Liver (tissue), 3 donors: ENCODE data around the gene TBC1D4.

Experiments
- ATF3 ChIP-seq: IDR thresholded peaks from 2 replicates; pipeline ENCODE4 v1.6.1; 2016; ENCODE audit warnings: antibody characterized with exemption
- EGR1 ChIP-seq, 2 donors: IDR thresholded peaks; 2 replicates each; pipeline ENCODE4 v1.6.1; 2016 to 2018; ENCODE audit warnings: antibody characterized with exemption in 2 of 2, low read depth in 2 of 2
- JUND ChIP-seq, 2 donors: IDR thresholded peaks; 2 replicates each; pipeline ENCODE4 v1.6.1; 2016; ENCODE audit warnings: antibody characterized with exemption in 2 of 2
- RAD21 ChIP-seq, 2 donors: IDR thresholded peaks; 2 replicates each; pipeline ENCODE4 v1.6.1; 2016; ENCODE audit warnings: antibody characterized with exemption in 2 of 2, mild to moderate bottlenecking in 2 of 2
- REST ChIP-seq: IDR thresholded peaks from 2 replicates; pipeline ENCODE4 v1.6.1; 2016; ENCODE audit warnings: antibody characterized with exemption, mild to moderate bottlenecking
- RXRA ChIP-seq, 2 donors: IDR thresholded peaks; 2 replicates each; pipeline ENCODE4 v1.6.1; 2017 to 2018; ENCODE audit warnings: antibody characterized with exemption in 2 of 2, mild to moderate bottlenecking in 1 of 2
- SP1 ChIP-seq: IDR thresholded peaks from 2 replicates; pipeline ENCODE4 v1.6.1; 2018; ENCODE audit warnings: antibody characterized with exemption, mild to moderate bottlenecking
- TAF1 ChIP-seq: conservative IDR thresholded peaks from 2 replicates; pipeline ENCODE4 v1.6.1; 2016; ENCODE audit warnings: antibody characterized with exemption, mild to moderate bottlenecking
- YY1 ChIP-seq: IDR thresholded peaks from 2 replicates; pipeline ENCODE4 v1.6.1; 2016; ENCODE audit warnings: antibody characterized with exemption, mild to moderate bottlenecking
- TF ChIP-seq, protein P1 (sequence below): fragments of 150-350 bp; IDR thresholded peaks from 2 replicates; pipeline ENCODE4 v1.5.1; 2017; ENCODE audit warnings: improper control_type of control experiment, low read depth, low read length; ENCODE audit not compliant: missing input control
- donor health status: healthy.
- donor health status: healthy.

- TF ChIP-seq, protein P1, sequence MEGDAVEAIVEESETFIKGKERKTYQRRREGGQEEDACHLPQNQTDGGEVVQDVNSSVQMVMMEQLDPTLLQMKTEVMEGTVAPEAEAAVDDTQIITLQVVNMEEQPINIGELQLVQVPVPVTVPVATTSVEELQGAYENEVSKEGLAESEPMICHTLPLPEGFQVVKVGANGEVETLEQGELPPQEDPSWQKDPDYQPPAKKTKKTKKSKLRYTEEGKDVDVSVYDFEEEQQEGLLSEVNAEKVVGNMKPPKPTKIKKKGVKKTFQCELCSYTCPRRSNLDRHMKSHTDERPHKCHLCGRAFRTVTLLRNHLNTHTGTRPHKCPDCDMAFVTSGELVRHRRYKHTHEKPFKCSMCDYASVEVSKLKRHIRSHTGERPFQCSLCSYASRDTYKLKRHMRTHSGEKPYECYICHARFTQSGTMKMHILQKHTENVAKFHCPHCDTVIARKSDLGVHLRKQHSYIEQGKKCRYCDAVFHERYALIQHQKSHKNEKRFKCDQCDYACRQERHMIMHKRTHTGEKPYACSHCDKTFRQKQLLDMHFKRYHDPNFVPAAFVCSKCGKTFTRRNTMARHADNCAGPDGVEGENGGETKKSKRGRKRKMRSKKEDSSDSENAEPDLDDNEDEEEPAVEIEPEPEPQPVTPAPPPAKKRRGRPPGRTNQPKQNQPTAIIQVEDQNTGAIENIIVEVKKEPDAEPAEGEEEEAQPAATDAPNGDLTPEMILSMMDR, result no peak
- TF ChIP-seq SP1 (no peak), REST (no peak), YY1 (no peak), TAF1 (no peak), EGR1 (IDR thresholded peaks at IDR 0.05; ENCODE audit: low read depth in 2 of 2) (no peak), RAD21 (IDR thresholded peaks at IDR 0.05) (no peak), RXRA (IDR thresholded peaks at IDR 0.05) (no peak), JUND (IDR thresholded peaks at IDR 0.05) (no peak), ATF3 (no peak)
Observed at GRCh38 chr13:75363371-75363770, 118.6 kb downstream of the TBC1D4 start.
